Thyroid gland (tissue), 4 donors: ENCODE results near the gene SLC35E1.

ENCODE experiments used
- POLR2A ChIP-seq, 2 donors: fragments of 450-650 bp; IDR thresholded peaks; one replicate each; pipeline ENCODE4 v1.6.1; 2017; ENCODE audit warnings: antibody characterized with exemption in 2 of 2, mild to moderate bottlenecking in 2 of 2, moderate library complexity in 1 of 2
- TF ChIP-seq, protein P1 (sequence below), 6 experiments: fragments of 200-600 bp in 3 of 6; fragments of 450-650 bp in 3 of 6; sonication (generic) in 3 of 6; IDR thresholded peaks; one replicate each; pipeline ENCODE4 v1.5.1; 2016 to 2019; ENCODE audit warnings: antibody characterized with exemption in 6 of 6, mild to moderate bottlenecking in 2 of 6, inconsistent platforms in 1 of 6, moderate library complexity in 1 of 6

DNA sequence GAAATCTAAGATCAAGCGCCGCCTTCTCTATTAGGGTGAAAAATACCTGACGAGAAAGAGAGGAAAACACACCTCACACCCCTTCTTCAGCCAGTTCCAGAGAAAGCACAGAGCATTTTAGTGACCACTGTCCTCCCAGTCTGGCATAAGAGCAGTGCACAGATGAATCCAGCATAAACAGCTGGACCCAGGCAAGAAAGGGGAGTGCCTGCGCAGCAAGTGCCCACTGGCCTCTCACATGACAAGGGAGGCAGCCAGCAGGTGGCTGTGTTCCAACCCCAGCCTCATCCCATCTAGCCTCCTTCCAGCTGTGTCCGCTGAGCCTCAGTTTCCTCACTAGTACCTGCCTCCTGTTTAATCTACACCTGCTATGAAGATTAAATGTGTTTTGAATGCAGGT, 47.8 kb upstream of the SLC35E1 start:
- TF ChIP-seq, protein P1, sequence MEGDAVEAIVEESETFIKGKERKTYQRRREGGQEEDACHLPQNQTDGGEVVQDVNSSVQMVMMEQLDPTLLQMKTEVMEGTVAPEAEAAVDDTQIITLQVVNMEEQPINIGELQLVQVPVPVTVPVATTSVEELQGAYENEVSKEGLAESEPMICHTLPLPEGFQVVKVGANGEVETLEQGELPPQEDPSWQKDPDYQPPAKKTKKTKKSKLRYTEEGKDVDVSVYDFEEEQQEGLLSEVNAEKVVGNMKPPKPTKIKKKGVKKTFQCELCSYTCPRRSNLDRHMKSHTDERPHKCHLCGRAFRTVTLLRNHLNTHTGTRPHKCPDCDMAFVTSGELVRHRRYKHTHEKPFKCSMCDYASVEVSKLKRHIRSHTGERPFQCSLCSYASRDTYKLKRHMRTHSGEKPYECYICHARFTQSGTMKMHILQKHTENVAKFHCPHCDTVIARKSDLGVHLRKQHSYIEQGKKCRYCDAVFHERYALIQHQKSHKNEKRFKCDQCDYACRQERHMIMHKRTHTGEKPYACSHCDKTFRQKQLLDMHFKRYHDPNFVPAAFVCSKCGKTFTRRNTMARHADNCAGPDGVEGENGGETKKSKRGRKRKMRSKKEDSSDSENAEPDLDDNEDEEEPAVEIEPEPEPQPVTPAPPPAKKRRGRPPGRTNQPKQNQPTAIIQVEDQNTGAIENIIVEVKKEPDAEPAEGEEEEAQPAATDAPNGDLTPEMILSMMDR (IDR thresholded peaks at IDR 0.05) = no peak
- TF ChIP-seq POLR2A (IDR thresholded peaks at IDR 0.05) = no peak
